Measurements from ENCODE around the gene KREMEN1.

- TF ChIP-seq GABPA (IDR thresholded peaks at IDR 0.05; ENCODE audit: low read depth) (no peak), CTCF (IDR thresholded peaks at IDR 0.05; ENCODE audit: insufficient read depth, low read length) (no peak), POLR2AphosphoS5 (IDR thresholded peaks at IDR 0.05; ENCODE audit: low read depth) (no peak)
Measured at GRCh38 chr22:29116397-29117123, 43.7 kb downstream of the KREMEN1 start.

Measured in HL-60 (cell line).